HG03108 (cell line): ENCODE measurements around the gene FAM20C.
"Not testable (repeated sequence)": the region's sequence is repeated elsewhere in the genome, so short reads cannot be mapped to it uniquely, and the experiment has no call there.

Experiments
- ATAC-seq: cut with Tn5 transposase; IDR thresholded peaks from one replicate; pipeline ENCODE4 v1.9.1; 2021; ENCODE audit warnings: moderate library complexity; ENCODE audit not compliant: unreplicated experiment

FAM20C gene

DNA sequence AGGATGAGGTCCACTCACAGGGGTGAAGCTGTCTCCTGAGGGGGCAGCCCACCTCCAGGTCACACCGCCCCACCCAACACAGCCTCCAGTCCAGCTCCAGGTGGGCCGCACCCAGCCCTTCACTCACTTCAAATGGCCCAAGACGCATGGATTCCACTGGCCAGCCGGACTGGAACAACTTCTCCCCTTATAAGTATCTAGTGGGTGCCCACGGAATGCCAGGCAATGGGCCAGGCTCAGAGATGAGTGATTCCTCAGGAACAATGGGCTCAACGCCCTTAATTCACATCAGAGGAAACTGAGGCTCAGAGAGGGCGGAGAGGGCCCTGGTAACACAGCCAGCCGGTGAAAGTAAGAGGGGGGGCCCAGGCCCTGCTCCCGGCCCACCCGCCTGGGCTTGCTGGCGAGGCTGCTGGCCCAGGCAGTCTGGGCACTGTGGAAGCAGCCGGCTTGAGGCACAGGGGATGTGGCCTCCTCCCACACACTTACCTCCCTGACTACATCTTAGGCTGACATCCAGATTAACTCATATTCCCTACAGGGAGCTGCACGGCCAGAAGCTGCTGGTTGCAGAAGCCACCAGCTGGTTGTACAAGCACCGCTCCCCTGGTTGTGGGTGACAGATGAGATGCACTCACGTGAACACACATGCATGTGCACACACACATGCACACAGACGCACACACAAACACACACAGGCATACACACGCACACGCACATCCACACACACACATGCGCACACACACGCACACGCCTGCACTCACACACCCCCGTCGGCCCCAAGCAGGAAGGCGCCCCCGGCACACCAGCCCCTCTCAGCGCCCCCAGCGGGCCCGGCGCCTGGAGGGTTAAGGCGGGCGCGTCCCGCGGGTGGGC lies 1.0 kb upstream of the FAM20C start:
- no peak for ATAC-seq

DNA sequence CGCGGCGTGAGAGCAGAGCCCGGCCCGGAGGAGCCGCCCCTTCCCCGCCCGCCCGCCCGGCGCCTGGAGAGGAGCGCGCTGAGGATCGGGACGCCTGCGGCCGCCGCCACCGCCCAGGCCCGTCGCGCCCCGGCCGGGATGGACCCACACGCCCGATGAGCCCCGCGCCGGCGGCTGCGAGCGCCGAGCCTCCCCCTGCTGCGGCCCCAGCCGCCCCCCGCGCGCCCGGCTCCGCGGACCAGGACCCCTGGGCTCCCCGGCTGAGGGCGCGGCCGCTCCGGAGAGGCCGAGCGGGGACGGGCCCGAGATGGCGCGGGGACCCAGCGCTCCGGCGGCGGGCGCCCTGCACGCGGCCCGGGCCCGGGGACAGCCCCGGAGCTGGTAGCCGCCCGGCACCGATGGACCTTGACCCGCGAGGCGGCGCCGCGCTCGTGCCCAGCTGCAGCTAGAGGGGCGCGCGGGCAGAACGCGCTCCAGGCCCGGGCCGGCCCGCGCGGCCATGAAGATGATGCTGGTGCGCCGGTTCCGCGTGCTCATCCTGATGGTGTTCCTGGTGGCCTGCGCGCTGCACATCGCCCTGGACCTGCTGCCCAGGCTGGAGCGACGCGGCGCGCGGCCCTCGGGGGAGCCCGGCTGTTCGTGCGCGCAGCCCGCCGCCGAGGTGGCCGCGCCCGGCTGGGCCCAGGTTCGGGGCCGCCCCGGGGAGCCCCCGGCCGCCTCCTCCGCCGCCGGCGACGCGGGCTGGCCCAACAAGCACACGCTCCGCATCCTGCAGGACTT lies 520 bp downstream of the FAM20C start:
- ATAC-seq: no peak

DNA sequence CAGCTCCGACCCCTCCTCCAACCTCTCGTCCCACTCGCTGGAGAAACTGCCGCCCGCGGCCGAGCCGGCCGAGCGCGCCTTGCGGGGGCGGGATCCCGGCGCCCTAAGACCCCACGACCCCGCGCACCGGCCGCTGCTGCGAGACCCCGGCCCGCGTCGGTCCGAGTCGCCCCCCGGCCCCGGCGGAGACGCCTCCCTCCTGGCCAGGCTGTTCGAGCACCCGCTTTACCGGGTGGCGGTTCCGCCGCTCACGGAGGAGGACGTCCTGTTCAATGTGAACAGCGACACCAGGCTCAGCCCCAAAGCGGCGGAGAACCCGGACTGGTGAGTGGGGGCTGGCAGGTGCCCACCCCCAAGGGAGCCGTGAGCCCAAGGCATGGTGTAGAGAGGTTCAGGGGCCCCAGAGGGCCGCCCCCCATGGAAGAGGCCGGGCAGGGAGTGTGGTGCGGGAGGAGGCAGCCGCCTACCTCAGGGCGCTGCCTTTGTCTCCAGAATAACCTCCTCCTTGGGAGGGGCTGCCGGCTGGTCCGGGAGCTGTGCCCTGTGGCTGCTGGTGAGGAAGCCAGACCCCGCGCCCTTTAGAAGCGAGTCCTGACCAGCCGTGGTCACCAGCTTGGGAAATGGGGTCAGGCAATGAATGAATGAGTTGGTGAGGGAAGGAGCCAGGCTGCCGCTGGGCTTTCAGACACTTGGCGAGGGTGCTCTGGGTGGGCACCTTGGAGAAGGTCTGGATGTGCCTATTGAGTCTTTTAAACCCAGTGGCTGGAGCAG lies 1.3 kb downstream of the FAM20C start:
- no peak for ATAC-seq

DNA sequence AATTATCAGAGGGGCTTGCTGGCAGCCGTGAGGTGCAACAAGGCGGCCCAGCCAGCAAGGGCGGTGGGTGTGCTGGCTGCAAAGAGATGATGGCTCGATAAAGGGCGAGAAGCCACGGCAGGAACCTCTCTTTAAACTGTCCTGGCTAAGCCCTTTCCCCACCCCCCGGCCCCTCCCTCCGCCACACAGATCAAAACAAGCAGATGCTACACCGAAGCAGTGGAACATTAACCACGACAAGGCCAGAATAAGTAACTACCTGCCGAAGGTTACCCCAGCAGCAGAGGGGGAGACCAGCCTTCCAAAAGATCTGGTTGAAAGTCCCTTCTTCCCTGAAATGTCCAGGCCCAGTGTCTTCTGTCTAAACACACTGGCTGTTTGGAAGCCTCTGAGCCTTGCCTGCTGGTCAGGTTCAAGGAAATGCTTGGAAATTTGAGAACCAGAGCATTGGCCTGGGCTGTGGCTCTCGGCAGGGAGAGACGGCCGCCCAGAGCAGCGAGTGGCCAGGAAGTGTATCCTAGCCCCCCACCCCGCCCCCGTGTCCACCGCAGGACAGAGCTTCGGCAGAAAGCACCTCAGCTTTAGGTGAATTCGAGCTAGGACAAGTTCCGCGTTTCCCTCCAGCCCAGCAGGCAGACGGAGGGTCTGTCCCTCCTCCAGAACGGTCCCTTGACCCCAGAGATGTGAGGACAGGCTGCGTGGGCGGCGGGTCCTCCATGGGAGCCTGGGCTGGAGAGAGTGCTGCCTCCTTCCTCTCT lies 2.1 kb downstream of the FAM20C start:
- ATAC-seq: no peak

DNA sequence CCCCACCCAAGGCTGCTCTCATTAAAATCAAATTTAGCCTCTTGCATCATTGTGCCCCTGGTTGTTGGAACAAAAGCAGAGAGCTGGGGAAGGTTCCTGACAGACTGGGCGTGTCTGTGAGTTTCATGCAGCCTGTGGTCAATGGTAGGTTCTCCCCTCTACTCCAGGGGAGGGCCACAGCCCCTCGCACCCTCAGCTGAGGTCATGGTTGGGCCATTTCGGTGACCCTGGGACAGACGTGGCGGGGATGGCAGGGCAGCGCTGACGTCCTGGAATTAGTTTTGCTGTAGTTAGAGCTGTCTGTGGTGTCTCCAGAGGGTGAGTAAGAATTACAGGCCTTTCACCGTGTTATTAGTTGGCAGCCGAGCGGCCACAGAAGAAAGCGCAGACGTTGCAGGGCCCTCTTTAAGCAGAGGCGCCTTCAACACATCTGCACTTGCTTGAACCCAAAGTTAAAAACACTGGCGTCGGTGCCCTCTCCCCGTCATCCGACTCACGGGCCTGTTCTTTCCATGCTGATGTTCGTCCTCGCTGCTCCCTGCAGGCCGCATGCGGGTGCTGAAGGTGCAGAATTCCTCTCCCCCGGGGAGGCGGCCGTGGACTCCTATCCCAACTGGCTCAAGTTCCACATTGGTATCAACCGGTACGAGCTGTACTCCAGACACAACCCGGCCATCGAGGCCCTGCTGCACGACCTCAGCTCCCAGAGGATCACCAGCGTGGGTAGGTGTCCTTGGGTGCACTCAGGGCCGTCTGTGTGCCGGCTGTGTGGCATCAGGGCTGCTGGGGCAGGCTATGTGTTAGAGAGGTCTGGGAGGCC lies 2.8 kb downstream of the FAM20C start:
- no peak for ATAC-seq

DNA sequence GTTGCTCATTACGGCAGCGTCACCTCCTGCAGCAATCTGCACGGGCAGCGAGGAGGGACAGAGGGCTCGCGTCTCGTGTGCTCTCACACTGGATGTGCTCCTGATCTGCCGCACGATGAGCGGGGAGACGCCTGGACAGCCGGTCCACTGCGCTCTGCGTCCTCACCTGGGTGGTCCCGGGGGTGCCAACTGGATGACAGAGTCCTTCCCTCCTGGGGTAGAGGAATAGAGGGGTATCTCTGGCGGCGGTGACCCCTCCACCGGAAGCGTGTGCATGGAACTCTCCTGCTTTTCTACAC lies 3.4 kb downstream of the FAM20C start:
- no peak for ATAC-seq

DNA sequence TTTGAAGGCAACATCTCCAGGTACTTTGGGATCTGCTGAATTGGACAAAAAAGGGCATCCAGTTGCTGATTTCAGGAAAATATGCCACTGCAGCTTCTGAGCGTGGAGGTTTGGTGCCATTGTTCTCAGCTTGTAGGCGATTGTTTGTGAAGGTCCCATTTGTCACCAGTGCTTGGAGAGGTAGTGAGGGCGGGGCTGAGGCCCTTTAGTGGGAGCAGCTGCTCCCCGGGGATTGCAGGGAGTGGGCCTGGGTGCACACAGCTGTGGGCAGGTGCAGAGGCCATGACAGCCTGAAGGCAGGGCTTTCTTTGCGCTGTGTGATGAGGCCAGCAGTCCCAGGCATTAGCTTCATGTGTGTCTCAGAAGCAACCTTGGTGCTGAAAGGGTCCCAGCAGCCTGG lies 3.9 kb downstream of the FAM20C start:
- ATAC-seq: no peak

DNA sequence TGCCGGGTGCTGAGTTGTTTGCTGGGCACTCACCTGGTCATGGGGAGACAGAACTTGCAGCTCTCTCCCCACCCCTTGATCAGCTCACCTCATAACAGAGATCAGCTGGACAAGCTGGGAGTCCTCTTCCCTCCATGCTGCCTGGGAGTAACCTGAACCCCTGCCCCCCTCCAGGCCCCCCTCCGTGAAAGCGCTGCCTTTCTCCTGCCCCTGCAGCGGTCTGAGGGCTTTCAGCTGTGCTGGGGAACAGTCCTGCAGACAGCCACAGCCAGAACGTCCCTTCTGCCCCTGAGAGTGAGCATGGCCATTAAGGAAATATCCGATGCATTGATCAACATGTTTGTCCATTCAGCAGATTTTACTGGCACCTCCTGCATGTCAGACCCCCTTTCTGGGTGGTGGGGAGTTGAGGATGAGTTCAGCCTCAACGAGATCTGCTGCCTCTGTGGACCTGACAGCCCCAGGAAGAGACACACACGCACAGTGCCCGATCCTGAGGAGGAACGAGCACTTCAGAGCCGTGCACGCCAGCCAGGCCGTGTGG lies 4.5 kb downstream of the FAM20C start:
- ATAC-seq: no peak

DNA sequence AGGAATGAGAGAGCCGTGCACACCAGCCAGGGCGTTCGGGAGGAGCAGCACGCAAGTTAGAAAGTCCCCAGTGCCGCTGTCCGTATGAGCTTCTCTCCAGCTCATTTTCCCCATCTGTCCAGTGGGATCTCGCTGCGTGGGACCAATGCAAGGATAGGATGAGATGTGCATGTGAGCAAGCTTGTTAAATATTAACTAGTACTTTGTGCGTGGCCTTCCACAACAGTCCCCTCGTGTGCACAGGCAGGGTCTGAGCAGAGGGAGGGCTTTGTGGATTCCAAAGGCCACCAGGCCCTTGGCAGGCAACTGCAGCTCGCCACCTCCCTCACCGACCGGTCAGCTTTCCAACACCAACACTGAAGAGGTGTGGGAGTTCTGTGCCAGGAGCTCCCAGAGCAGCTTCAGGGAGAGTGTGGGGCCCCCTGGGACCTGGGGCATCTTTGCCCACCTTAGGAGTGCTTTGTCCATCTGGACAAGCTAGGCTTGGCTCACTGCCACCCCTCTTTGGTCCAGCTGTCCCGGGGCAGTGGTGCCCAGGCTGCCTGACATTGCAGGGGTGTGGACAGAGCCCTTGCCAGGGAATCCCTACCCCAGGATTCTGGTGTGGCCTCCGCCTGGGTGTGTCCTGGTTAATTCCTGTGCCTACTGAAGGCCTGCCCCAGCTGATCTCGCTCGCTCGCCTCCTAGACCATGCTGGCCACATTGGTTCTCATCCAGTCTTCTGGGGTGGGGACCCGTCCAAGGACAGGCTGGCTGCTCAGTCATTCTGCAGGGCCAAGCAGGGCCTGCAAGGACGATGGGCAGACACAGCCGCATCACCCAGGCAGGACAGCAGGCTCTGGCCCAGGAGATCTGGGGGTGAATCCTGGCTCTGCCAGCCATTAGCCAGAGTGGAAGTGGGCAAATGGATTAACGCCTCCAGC lies 5.3 kb downstream of the FAM20C start:
- ATAC-seq: no peak

DNA sequence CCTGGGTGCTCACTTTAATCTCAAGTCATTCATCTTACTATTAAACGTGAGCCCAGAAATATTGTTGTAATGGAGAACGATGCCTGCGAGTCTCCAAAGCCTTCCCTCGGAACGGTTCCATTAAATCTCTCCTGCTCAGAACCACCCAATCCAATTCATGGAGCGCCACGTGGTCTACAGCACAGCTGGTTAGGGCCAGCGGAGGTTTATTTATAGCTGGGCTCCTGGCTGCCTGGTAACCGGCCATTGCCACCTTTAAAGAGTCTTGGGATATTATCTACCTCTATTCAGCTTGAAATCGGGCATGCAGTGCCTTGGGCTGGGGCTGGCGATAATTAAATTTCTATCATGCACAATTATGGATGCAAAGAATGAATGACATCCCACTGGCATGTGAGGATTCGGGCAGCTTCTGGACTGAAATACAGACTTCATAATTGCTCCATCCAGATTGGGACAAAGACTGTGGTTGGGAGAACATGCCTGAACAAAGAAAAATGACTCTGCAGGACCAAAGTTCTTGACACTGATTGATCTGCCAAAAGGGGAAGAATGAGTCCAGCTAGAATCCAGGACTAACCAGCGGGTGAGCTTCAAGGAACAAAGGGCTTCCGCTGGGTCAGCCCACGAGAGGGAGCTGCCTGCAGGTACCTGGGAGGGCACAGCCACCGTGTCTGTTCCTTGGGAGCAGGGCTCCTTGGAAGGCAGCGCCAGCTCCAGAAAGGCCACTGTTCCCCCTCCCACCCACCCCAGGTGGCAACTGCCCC lies 7.3 kb downstream of the FAM20C start:
- ATAC-seq: no peak

DNA sequence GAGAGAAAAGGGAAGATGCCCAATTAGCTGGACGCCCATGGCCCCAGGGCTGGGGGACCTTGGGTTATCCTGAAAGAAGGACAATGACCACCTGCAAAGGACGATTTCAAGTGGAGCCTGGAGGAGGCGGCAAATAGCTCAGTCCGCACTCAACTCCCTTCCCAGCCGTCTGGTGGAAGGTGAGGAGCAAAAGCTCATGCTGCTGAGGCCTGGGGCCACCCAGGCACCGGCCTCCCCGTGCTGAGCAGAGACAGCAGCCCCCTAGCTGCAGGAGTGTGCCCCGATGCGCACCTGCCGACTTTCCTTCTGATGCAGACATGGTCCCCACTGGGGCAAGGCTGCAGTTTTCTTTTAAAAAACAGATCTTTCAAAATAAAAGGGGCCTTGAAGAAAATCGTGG lies 7.9 kb downstream of the FAM20C start:
- ATAC-seq: no peak

DNA sequence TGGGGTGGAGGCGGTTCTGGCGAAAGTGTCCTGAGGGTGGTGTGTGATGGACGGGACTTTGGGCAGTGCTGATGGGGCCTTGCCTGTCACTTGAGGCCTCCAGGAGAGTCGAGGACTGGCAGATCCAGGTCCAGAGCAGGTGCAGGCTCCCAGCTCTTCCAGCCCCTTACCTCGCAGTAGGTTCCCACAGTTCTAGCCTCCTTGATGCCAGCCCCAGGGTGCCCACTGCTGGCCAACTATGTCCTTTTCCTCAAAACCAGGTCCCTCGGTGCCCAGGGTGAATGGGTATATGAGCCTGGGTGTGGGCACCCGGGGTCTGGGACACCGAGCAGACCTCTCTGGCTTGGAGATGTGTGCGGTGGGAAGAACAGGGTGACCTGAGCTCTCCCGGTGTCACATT lies 8.3 kb downstream of the FAM20C start:
- ATAC-seq: no peak

DNA sequence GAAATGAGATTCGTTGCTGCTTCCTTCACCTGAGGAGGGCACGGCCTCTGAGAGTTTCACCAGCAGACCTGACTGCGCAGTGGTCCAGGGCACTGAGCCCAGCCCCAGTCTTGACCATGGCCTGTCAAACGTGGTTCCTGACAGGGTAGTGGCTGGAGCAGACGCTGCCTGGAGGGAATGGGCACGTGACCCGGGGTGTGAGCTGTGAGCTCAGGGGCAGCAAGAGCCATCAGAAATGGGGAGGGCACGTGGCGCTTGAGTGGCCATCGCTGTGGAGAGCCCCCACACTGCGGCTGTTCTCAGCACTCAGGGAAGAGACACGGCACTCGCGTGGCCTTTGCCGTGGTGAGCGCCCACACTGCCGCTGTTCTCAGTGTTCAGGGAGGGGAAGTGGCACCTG lies 12.0 kb downstream of the FAM20C start:
- ATAC-seq: no peak

DNA sequence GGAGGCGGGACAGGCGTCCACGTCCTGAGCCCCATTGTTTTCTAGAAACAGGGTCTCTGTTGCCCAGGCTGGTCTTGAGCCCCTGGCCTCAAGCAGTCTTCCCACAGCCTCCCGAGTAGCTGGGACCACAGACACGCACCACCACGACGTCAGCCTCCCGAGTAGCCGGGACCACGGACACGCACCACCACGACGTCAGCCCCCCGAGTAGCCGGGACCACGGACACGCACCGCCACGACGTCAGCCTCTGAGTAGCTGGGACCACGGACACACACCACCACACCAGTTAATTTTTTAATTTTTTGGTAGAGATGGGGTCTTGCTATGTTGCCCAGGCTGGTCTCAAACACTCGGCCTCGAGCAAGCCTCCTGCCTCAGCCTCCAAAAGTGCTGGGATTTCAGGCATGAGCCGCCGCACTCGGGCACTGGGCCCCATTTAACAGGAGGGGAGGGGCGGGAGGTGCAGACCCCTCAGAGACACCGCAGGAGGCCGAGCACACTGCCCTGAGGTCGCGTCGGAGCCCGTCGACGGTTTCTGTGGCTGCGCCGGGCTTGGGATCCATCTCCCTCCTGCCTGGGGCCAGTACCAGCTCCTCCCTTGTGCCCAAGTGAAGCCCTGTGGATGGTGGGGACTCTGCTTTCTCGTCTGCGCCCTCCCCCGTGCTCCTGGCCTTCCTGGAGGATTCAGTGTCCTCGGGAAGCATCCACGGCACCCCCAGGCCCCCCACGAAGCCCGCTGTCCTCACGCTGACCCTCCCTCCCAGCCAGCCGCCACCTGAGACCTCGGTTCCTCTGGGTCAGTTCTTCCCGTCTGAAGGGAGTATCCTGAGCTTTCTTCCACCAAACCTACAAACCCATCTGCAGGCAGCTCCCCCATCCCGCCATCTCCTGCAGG lies 13.0 kb downstream of the FAM20C start:
- ATAC-seq: no peak

DNA sequence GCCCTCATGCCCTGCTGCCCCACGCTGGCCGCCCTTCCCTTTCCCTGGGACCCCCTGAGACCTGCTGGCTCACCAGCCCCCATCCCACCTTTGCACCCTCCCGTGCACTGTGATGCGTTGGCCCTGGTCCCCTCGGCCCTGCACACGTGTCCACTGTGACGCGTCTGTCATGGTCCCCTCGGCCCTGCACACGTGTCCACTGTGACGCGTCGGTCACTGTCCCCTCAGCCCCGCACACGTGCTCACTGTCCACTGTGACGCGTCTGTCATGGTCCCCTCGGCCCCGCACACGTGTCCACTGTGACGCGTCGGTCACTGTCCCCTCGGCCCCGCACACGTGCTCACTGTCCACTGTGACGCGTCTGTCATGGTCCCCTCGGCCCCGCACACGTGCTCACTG lies 14.0 kb downstream of the FAM20C start:
- ATAC-seq: not testable (repeated sequence)

DNA sequence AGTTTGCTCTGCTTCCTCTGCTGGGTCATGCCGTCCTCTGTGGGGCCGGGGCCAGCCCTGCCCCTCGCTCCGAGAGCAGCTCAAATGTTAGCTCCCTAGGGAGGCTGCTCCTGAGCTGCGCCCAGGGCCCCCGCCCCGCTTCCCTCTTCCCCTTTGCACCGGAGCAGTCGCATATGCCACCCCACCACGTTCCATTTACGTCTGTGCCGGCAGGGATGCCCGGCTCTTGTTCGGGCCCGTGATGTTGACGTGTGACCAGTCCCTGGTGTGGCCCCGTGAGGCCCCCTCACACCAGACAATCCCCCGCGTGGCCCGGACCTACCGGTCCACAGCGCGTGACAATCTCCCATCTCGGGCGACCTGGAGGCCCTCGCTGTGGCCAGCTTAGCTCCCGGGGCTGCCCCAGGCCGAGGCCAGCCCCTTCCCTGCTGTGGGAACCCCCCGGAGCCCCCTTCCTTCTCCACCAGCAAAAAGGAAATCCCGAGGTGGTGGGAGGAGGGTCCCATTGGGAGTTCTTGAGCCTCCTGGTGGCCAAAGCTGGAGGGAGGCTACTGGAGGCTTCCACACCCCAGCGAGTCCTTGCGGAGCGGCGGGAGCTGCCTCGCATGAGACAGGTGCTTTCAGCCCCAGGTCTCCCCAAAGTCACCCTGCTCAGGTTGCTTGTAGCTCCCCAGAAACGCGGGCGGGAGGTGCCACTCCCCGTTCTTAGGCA lies 15.2 kb downstream of the FAM20C start:
- ATAC-seq: no peak
